Embryonic facial prominence (tissue), 1 donor: ENCODE measurements around the gene PYCARD.
"Not testable (repeated sequence)": the region's sequence is repeated elsewhere in the genome, so short reads cannot be mapped to it uniquely, and the experiment has no call there.

Experiments used
- DNase-seq: peaks from one replicate; pipeline ENCODE4 v3.0.0-alpha.2; 2016; ENCODE audit errors: extremely low spot score

The PYCARD gene

DNA sequence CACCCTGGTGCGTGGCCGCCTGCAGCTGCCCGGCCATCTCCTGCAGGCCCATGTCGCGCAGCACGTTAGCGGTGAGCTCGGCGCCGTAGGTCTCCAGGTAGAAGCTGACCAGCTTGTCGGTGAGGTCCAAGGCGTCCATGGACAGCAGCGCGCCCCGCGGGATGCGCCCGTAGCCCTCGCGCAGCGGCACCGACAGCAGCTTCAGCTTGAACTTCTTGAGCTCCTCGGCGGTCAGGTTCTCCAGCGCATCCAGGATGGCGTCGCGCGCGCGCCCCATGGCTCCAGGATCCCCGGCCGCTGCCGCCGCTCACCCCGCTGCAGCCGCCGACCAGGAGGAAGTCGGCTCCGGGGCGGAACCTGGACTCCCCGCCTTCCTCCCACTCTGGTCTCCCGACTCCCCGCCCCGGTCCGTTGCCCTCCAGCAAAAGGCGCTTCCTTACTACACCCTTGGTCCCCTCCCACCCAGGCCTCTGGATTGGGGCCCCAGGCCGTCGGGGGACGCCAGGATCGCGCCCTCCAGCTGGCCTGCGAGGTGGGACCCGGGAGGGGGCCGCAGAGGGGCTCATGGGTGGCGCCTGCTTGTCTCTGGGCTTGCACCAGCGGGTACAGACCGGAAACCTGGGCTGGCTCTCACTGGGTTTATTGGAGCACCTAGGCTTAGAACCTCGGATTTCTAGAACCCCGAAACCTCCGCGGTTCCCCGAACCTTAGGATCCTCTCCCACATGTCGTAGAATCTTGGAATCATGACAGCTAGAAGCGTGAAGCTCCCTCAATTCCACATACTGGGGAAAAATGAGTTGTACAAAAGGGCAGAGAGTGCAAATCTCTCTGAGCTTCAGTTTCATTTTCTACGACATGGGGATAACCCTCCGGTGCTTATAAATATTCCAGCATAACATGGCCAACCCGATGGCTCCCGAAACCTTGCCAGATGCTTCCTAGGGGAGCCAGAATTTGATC lies at the start of gene PYCARD:
PYCARD (minus strand) TSS at position 347 of the 962 bp plus-strand sequence; CDS start at position 277, 70 bp downstream.
- DNase-seq = no peak

DNA sequence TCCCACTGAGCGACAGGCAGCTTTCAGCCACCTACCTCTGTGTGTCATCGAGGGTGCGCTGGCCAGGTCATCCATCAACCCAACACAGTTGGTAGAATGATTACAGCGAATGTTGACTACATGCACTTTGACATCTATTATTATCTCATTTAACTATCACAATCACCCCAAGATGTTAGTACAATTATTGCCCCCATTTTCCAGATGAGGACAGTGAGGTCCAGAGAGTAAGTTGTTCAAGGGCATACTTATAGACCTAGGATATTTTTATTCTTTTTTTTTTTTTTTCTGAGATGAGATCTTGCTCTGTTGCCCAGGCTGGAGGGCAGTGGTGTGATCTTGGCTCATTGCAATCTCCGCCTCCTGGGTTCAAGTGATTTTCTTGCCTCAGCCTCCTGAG lies 48.9 kb upstream of the PYCARD start:
- DNase-seq = no peak

DNA sequence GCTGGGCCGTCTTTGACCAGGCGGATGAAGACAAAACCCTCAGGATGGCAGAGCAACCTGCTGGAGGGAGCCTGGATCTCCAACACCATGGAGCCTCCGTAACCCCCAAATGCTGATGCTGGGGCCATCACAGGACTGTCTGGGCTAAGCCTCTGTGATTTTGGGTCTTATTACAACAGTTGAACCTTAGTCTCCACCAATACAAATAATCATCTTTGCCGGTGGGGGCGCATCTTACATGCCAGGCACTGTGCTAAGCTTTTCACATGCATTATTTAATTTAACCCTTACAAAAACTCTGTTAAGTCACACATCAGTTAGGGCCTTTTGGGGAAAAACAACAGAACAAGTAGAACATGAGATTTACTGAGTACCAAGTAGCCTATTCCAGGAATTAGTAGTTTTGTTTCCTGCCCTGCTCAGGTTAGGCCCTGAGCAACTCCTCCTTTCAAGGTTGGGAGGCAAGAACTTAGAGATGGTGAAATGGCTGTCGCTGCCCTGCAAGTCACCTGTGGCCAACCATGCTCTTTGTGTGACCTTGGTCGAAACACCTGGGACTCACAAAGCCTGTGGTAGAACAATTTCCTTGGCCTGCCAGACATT lies 48.3 kb upstream of the PYCARD start:
- DNase-seq = no peak

DNA sequence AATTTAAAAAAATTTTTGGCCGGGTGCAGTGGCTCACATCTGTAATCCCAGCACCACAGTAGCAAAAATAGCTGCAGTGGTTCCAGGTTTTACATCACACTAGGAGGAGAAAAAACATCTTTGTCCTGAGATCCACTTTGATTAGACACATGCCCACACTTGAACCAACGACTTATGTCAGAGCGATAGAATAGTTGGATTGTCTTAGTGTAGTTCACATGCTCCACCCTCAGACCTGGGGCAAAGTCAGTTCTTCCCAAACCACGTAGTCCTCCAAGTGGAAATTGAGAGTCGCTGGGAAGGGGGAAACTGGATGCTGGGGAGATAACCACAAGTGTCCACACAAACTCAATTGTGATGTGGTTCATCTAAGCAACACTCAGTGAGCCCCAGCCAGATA lies 45.8 kb upstream of the PYCARD start:
- DNase-seq = no peak

DNA sequence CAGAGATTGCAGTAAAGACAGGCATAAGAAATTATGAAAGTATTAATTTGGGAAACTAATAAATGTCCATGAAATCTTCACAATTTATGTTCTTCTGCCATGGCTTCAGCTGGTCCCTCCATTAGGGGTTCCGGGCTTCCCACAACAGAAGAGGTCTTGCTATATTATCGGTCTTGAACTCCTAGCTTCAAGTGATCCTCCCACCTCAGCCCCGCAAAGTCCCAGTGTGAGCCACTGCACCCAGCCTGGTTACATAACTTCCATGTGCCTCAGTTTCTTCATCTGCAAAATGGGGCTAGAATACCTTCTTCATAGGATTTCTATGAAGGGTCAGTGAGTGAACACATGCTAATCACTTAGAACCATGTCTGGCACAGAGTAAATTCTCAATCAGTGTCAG lies 43.7 kb upstream of the PYCARD start:
- DNase-seq = no peak

DNA sequence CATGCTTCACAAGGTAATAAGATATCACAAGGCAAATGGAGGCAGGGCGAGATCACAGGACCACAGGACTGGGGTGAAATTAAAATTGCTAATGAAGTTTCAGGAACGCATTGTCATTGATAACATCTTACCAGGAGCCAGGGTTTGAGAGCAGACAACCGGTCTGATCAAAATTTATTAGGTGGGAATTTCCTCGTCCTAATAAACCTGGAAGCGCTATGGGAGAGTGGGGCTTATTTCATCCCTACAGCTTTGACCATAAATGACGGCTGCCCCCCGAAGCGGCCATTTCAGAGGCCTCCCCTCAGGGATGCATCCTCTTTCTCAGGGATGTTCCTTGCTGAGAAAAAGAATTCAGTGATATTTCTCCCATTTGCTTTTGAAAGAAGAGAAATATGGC lies 43.0 kb upstream of the PYCARD start:
- DNase-seq = not testable (repeated sequence)

DNA sequence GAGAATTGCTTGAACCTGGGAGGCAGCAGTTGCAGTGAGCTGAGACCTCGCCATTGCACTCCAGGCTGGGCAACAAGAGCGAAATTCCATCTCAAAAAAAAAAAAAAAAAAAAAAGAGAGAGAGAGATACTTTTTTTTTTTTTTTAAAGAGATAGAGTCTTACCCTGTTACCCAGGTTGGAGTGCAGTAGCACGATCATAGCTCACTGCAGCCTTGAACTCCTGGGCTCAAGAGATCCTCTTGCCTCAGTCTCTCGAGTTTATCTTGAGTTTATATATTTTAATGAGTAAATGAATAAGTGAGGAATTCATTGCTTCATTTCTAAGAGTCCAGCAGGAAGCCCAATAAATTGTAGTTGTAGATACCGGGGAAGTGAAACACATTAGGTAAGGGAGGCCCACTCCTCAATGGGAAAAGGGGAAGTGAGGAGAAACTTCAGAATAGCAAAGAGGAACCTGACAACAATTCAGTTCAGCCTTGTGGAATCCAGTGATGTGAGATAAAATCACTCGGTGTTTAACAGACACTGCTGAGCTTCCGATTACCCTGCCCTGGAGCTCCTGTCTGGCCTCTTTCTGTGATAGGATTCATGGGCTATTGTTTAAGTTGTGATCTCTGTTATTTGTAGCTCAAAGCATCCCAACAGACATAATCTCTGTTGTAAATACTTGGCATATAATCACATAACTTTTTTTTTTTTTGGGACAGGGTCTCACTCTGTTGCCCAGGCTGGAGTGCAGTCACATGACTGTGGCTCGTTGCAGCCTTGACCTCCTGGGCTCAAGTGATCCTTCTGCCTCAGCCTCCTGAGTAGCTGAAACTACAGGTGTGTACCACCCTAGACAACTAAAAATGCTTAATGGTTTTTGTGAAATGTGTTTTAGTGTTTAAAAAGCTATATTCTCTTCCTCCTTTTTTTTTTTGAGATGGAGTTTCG lies 41.4 kb upstream of the PYCARD start:
- no peak for DNase-seq

DNA sequence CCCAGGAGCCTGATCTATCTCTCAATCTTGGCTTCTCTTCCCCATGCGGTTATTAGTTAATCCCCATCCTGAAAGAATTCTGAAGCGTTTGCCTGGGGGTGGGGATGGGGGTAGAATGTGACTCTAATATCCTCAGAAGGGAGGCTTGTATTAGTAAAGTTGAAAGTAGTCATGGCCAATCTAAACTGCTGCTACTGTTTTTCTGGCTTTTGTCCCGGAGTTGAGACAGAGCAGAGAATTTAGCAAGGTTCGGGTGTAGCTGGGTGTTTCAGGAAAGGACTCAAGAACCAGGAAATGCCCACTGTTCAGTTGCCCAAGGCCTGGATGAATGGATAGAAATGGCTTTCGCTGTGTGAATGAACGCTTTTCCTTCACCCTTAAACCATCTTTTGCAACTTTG lies 39.6 kb upstream of the PYCARD start:
- no peak for DNase-seq

DNA sequence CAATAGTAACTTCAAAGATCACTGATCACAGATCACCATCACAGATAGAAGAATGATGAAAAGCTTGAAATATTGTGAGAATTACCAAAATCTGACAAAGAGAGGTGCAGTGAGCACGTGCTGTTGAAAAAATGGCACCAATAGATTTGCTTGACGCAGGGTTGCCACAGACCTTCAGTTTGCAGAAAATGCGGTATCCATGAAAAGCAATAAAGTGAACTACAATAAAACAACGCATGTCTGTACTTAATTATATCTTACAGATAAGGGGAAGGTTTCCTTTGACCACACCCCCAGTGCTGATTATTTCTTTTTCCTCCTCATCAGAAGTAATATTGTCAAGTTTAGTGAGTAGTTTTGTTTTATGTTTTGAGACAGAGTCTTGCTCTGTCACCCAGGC lies 35.5 kb upstream of the PYCARD start:
- no peak for DNase-seq

DNA sequence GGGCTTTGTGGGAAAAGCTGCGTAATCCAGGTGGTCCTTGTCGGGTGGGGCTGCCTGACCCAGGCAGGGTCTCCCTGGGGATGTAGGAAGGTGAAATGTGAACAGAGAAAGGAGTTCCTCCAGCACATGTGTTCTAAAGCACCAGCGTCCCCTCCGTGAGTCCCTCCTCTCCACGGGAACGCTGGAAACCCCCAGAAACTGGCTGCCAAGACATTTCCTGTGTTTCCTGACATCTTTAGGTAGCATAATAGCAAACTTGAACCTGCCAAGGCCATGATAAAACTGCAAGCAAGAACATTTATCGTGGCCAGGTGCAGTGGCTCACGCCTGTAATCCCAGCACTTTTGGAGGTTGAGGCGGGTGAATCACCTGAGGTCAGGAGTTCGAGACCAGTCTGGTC lies 26.9 kb upstream of the PYCARD start:
- DNase-seq = no peak

DNA sequence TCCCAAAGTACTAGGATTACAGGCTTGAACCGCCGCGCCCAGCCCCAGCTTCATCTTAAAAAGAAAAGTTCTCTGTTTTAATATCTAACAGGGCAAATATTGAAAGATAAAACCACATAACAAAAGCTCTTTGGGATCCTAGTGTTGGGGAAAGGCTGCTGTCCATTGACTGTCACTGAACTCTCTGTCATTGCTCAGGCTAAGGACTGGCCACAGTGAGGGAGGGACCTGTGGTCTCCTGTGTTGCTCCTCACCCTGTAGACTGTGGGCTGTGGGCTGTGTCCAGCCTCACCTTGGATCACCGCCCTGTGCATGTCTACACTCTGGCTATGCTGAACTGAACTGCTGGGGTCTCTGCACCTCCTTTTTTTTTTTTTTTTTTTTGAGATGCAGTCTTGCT lies 25.6 kb upstream of the PYCARD start:
- DNase-seq = no peak

DNA sequence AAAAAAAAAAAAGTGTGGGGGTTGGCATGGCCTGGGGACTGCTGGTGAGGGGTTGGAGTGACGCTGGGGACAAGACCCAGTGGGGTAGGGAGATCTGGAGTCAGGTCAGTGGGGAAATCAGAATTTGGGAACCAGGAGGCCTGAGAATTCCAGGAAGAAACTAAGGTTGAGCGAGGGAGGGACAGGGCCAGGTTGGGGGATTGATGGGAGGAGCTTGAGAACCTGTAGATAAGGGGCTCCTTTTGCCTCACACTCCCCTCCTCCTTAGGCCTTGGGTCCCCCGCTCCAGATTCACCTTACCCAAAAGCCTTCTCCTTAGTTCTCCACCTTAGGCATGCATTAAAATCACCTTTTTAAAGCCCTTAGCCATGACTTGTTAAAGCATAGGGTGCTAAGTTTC lies 22.6 kb upstream of the PYCARD start:
- no peak for DNase-seq

DNA sequence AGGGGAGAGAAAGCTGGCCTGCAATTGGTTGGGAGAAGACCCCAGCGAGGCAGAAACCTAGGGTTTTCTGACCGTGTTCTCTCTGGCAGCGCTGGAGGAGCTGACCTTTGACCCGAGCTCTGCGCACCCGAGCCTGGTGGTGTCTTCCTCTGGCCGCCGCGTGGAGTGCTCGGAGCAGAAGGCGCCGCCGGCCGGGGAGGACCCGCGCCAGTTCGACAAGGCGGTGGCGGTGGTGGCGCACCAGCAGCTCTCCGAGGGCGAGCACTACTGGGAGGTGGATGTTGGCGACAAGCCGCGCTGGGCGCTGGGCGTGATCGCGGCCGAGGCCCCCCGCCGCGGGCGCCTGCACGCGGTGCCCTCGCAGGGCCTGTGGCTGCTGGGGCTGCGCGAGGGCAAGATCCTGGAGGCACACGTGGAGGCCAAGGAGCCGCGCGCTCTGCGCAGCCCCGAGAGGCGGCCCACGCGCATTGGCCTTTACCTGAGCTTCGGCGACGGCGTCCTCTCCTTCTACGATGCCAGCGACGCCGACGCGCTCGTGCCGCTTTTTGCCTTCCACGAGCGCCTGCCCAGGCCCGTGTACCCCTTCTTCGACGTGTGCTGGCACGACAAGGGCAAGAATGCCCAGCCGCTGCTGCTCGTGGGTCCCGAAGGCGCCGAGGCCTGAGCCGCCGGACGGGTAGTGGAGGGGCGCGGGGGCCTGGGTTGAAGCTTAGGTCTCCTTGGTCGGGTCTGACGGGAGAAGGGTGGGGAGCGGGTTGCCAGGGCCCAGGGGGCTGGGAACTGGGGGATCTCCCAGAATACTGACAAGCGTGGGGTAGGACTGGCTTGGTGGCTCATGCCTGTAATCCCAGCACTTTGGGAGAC lies 21.8 kb upstream of the PYCARD start:
- DNase-seq = no peak

DNA sequence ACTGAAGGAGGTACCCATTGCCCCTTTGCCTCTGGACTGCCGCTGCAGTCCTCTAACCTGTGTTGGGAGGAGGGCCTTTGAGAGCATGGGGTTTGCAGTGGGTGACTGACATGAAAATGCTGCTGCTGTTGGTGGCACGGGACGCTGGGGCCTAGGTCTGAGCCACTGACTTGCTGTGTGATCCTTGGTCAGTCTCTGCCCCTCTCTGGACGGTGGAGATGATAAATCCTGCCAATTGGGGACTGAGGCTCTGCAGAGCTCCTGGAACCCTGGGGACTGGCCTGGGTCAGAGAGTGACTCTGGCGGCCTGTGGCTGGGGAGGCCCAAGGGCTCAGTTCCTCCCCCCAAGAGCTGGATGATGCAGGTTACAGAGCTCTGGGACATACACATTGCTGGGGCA lies 20.5 kb upstream of the PYCARD start:
- no peak for DNase-seq

DNA sequence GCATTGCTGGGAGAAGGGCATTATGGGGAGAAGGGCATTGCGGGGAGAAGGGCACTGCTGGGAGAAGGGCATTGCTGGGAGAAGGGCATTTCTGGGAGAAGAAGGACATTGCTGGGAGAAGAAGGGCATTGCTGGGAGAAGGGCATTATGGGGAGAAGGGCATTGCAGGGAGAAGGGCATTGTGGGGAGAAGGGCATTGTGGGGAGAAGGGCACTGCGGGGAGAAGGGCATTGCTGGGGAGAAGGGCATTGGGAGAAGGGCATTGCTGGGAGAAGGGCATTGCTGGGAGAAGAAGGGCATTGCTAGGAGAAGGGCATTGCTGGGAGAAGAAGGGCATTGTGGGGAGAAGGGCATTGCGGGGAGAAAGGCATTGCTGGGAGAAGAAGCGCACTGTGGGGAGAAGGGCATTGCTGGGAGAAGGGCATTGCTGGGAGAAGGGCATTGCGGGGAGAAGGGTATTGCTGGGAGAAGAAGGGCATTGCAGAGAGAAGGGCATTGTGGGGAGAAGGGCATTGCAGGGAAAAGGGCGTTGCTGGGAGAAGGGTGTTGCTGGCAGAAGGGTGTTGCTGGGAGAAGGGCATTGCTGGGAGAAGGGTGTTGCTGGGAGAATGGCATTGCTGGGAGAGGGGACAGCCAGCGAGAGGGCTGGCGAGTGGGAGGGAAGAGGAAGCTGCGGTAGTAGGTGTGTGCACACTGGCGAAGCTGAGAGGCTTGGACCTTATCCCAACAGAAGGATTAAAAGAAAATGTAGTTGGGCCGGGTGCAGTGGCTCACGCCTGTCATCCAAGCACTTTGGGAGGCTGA lies 19.0 kb upstream of the PYCARD start:
- no peak for DNase-seq

DNA sequence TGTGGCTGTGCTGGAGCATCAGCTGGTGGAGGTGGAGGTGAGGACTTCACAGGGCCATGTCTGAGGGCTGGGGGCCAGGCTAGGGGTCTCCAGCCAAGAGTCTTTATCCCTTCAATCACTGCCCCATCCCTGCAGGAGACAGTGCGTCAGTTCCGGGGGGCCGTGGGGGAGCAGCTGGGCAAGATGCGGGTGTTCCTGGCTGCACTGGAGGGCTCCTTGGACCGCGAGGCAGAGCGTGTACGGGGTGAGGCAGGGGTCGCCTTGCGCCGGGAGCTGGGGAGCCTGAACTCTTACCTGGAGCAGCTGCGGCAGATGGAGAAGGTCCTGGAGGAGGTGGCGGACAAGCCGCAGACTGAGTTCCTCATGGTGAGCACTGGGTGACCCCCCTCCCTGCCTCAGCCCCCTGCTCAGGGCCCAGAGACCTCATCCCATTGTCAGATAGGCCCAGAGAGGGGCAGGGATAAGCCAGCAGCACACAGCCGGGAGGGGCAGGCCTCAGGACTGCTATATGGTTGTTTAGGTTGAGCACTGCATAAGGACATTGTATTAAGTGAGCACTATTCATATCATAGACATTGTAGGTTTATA lies 16.7 kb upstream of the PYCARD start:
- no peak for DNase-seq

DNA sequence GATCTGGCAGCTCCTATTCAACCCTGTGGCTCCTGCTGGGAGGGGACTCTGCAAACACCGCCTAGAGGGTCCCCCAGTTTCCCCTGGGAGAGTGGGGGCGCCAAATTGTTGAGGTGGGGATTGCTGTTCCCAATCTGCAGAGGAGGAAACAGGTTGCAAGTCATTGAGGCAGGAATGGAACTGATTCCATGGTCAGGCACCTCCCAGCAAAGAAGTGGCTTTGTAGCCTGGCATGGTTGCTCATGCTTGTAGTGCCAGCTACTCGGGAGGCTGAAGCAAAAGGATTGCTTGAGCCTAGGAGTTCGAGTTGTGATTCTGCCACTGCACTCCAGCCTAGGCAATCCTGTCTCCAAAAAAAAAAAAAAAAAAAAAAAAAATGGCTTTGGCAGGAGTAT lies 14.6 kb upstream of the PYCARD start:
- DNase-seq = no peak

DNA sequence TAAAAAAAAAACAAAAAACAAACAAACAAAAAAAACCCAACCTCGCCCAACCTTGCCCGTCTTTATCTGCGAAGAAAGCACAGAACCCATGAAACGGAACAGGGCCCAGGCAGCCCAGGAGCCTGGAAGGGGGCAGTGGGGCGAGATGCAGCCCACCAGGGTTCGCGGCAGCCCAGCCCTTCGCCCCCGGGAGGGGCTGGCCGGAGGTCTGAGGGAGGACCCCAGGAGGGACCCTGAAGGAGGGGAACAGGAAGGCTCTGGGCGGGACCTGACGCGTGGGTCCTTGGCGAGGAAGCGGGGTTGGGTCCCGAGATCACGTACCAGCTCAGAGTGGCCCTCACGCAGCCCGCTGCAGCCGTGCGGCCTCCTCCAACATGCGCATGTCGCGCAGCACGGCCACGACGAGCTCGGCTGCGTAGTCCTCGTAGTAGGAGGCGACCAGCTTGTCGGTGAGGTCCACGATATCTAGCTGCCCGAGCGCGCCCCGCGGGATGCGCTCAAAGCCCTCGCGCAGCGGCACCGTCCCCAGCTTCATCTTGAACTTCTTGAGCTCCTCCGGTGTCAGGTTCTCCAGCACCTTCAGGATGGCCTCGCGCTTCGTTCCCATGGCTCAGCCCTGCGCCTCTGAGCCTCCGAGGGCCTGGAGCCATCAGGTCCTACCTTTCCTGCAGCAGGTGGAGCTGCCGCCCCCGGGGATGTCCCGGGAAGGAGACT lies 14.0 kb upstream of the PYCARD start, which contains the start of gene PYDC1:
PYDC1 (minus strand) TSS at position 714 of the 714 bp plus-strand sequence; CDS start at position 607, 107 bp downstream.
- DNase-seq = no peak
